Effector memory CD8-positive, alpha-beta T cell (primary cell): ENCODE measurements around the gene CRTC2.

ENCODE experiments used
- ATAC-seq: fragments of 150-1000 bp; cut with Tn5 transposase; replicated peaks from 2 replicates; pipeline ENCODE4 v1.10.0; 2021; ENCODE audit warnings: mild to moderate bottlenecking, moderate library complexity
- DNase-seq, 3 experiments: peaks; one replicate each; pipeline ENCODE4 v3.0.0; 2021
- H3K27ac Mint-ChIP-seq, 2 donors: one replicate each; pipeline ENCODE4 v1.8.0; 2022; ENCODE audit warnings: mild to moderate bottlenecking in 2 of 2, mixed read lengths in 2 of 2, moderate library complexity in 2 of 2
- H3K27me3 Mint-ChIP-seq, 2 donors: one replicate each; pipeline ENCODE4 v1.8.0; 2022; ENCODE audit warnings: mixed read lengths in 2 of 2
- H3K36me3 Mint-ChIP-seq: one replicate; pipeline ENCODE4 v1.8.0; 2022; ENCODE audit warnings: mild to moderate bottlenecking, moderate library complexity, mixed read lengths; ENCODE audit not compliant: insufficient read depth
- H3K4me1 Mint-ChIP-seq, 2 donors: one replicate each; pipeline ENCODE4 v1.8.0; 2022; ENCODE audit warnings: low read depth in 2 of 2, mixed read lengths in 2 of 2
- H3K4me3 Mint-ChIP-seq, 2 donors: one replicate each; pipeline ENCODE4 v1.8.0; 2022; ENCODE audit warnings: mild to moderate bottlenecking in 2 of 2, mixed read lengths in 2 of 2, moderate library complexity in 2 of 2
- H3K9me3 Mint-ChIP-seq, 2 donors: one replicate each; pipeline ENCODE4 v1.8.0; 2022; ENCODE audit warnings: mixed read lengths in 2 of 2

CRTC2 gene

DNA sequence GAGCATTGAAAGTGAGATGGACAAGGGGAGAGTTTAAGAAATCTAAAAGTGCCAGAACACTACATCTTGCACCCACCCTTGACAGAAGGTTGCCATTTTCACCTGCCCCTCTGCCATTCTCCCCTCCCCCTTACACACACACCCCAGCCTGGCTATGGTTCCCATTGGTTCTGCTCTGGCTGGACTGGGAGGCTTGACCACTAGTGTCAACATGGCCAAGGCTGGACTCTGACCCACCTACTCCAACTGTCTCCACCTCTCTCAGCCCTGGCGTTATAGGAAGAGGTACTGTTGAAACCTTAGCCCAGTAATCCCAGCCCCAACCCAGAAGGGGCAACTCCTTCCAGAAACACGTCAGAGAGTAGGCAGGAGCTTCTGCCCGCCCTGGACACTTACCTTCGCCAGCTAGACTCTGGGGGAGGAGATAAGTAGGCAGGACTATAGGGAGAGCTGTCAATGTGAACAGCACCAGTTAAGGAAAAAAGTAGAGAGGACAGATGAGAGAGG, 4.5 kb downstream of the CRTC2 start:
- DNase-seq (no peak), ATAC-seq (no peak)
- H3K4me3 Mint-ChIP-seq = no peak overlapping the region
- H3K36me3 Mint-ChIP-seq = peaks cover 49% of the 10 kb centered on the region
- peaks cover 34 to 39% of the 10 kb centered on the region in 2 donors for H3K4me1 Mint-ChIP-seq
- no peaks in the 10 kb centered on the region for H3K9me3 Mint-ChIP-seq
- peak overlapping the region; percentile 67 to 92 for H3K27ac Mint-ChIP-seq
- H3K27me3 Mint-ChIP-seq = no peaks in the 10 kb centered on the region

- H3K4me3 Mint-ChIP-seq = no peak overlapping the region
- H3K4me1 Mint-ChIP-seq = peaks cover 29 to 34% of the 10 kb centered on the region in 2 donors
- ATAC-seq (no peak), DNase-seq (no peak)
- H3K27ac Mint-ChIP-seq = peak overlapping the region in 1 of 2 donors; percentile 42
- H3K9me3 Mint-ChIP-seq = no peaks in the 10 kb centered on the region
- no peaks in the 10 kb centered on the region for H3K27me3 Mint-ChIP-seq
- peaks cover 59% of the 10 kb centered on the region for H3K36me3 Mint-ChIP-seq
Observed at GRCh38 chr1:153951801-153952200, 6.6 kb downstream of the CRTC2 start.

DNA sequence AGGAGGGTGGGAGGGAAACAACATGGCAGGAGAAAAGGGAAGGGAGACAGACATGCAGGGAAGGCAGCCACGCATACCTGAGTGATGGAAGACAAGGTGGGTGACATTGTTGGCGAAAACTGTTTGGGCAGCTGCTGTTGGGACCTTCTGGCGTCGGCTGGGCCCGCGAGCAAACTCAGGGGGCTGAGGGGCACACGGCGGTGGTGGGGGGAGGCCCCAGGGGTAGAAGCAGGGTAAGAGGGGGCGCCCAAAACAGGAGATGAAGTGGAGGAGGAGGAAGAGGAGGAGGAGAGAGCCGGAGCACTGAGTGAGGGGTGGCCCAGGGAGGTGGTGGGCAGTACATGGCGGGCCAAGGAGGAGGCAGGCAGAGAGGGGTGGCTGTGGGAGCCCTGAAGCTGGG, 7.2 kb downstream of the CRTC2 start:
- DNase-seq (no peak), ATAC-seq (no peak)
- Mint-ChIP-seq H3K27me3 (no peaks in the 10 kb centered on the region), H3K4me1 (peaks cover 25 to 30% of the 10 kb centered on the region in 2 donors), H3K36me3 (peaks cover 59% of the 10 kb centered on the region), H3K4me3 (no peak overlapping the region), H3K9me3 (no peaks in the 10 kb centered on the region), H3K27ac (peak overlapping the region in 1 of 2 donors; percentile 42)

DNA sequence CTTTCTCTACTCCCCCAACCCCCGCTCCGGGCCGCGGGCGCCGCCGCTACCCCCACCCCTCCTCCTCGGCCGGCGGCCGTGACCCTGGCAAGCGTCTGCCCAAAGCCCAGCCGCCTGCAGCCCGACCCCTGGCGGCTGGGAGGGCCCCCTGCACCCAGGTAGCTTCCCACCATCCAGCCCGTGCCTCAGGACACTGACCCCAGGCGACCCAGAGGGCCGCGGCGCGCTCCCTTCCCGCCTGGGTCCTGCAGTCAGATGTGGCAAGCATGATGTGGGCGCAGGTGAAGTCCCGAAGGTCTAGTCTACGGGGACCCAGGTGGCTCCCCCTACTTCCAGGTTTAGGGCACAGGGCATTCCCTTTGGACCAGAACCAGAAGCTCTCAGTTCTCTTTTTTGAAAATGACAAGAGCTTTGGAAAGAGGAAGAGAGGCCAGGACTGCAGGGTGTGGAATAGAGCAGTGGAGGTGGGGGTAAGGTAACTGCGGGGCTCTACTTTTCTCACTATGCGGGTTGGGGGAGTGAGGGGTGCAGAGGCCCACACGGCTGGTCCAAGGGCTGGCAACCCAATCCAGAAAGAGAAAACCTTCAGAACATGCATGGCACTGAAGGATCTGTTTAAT, 11.7 kb downstream of the CRTC2 start, which contains the start of gene DENND4B:
DENND4B (minus strand) TSS at position 97 of the 620 bp plus-strand sequence. CDS start 2,344 bp downstream, outside the sequence.
- DNase-seq (peak; percentile 65 to 69 (median 66)), ATAC-seq (peak; percentile 54)
- peaks cover 39 to 40% of the 10 kb centered on the region in 2 donors for H3K4me1 Mint-ChIP-seq
- H3K36me3 Mint-ChIP-seq = peaks cover 74% of the 10 kb centered on the region
- H3K9me3 Mint-ChIP-seq = no peaks in the 10 kb centered on the region
- peak within 1 kb of the TSS; percentile 93 to 94 for H3K4me3 Mint-ChIP-seq
- H3K27ac Mint-ChIP-seq = peak within 1 kb of the TSS; percentile 96 to 97
- H3K27me3 Mint-ChIP-seq = no peaks in the 10 kb centered on the region

DNA sequence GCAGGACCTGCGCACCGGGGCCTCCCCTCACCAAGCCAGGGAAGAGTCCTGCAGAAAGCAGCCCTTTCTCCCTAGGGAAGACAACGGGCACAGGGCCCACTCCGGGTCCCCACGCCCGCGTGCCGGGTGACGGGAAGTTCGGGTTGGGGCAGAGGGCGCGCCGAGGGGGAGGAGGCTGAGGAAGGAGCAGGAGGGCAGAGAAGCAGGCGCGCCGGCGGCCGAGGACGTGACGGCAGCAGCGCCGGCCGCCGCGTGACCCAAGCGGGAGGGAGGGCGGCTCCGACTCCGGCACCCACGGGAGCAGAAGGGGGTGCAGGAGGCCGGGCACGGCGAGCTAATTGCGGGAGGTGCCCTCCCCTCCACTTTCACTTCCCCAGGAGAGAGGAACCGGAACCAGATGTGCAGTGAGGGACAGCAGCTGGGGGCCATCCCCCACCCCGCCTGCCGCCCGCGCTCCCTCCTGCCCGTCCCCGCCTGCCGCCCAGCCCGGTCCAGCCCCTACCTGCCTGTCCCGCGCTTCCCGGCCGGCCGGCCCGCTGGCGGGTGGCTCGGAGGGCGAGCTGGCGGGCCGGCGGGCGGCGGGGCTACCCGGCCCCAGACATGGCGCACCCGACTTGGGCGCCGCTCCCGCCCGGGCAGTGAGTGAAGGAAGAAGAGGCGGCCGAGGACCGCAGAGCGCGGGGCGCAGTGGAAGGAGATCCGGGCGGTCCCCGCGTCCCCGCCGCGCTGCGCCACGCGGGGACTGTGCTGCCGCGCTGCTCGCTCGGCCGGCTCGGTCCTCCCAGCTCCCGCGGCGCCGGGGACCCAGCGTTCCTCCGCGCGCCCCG, 12.4 kb downstream of the CRTC2 start:
- Mint-ChIP-seq H3K36me3 (peaks cover 70% of the 10 kb centered on the region), H3K27ac (peak overlapping the region; percentile 96 to 97), H3K27me3 (no peaks in the 10 kb centered on the region), H3K9me3 (no peaks in the 10 kb centered on the region), H3K4me3 (peak overlapping the region; percentile 93 to 94), H3K4me1 (peaks cover 43 to 44% of the 10 kb centered on the region in 2 donors)
- DNase-seq (peak; percentile 72 to 75 (median 74)), ATAC-seq (peak; percentile 67)

GRCh38 chr1:153945131-153945794, 13.1 kb downstream of the CRTC2 start:
- Mint-ChIP-seq H3K4me3 (peak overlapping the region; percentile 93 to 94), H3K27ac (peak overlapping the region; percentile 96 to 97), H3K27me3 (no peaks in the 10 kb centered on the region), H3K36me3 (peaks cover 63% of the 10 kb centered on the region), H3K4me1 (peaks cover 45 to 46% of the 10 kb centered on the region in 2 donors), H3K9me3 (no peaks in the 10 kb centered on the region)
- ATAC-seq (peak; percentile 75), DNase-seq (peak; percentile 79 to 84 (median 83))

DNA sequence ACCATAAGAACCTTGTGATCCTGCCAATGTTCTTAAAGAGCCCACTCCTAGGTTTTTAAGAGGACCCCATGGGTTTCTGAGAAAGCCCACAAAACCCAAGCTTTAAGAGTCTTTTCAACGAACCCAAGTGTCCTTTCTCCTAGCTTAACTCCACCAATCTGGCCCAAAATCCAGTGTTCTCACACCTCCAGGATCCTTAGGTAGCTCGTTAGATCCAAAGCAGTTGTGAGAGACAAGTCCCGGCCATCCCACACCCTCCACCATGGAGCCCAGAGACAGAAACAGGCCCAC, 13.6 kb downstream of the CRTC2 start:
- no peaks in the 10 kb centered on the region for H3K27me3 Mint-ChIP-seq
- peaks cover 60% of the 10 kb centered on the region for H3K36me3 Mint-ChIP-seq
- H3K4me1 Mint-ChIP-seq = peaks cover 49 to 50% of the 10 kb centered on the region in 2 donors
- peak overlapping the region; percentile 93 to 94 for H3K4me3 Mint-ChIP-seq
- H3K9me3 Mint-ChIP-seq = no peaks in the 10 kb centered on the region
- ATAC-seq (no peak), DNase-seq (no peak)
- peak overlapping the region; percentile 96 to 97 for H3K27ac Mint-ChIP-seq

- H3K4me3 Mint-ChIP-seq = peak overlapping the region; percentile 93 to 94
- no peaks in the 10 kb centered on the region for H3K27me3 Mint-ChIP-seq
- peaks cover 55% of the 10 kb centered on the region in 2 donors for H3K4me1 Mint-ChIP-seq
- H3K9me3 Mint-ChIP-seq = no peaks in the 10 kb centered on the region
- DNase-seq = peak in 1 of 3 experiments; percentile 23
- ATAC-seq = no peak
- peaks cover 65% of the 10 kb centered on the region for H3K36me3 Mint-ChIP-seq
- H3K27ac Mint-ChIP-seq = peak overlapping the region; percentile 96 to 97
Observed at GRCh38 chr1:153944005-153944826, 14.2 kb downstream of the CRTC2 start.

- peak overlapping the region; percentile 84 to 96 for H3K27ac Mint-ChIP-seq
- H3K4me3 Mint-ChIP-seq = peak overlapping the region; percentile 93 to 94
- no peak for DNase-seq
- peaks cover 66% of the 10 kb centered on the region for H3K36me3 Mint-ChIP-seq
- peaks cover 54 to 57% of the 10 kb centered on the region in 2 donors for H3K4me1 Mint-ChIP-seq
- no peak for ATAC-seq
- H3K27me3 Mint-ChIP-seq = no peaks in the 10 kb centered on the region
- H3K9me3 Mint-ChIP-seq = no peaks in the 10 kb centered on the region
Observed at GRCh38 chr1:153942766-153943549, 15.5 kb downstream of the CRTC2 start.

GRCh38 chr1:153941826-153942725, 16.3 kb downstream of the CRTC2 start:
- Mint-ChIP-seq H3K36me3 (peaks cover 66% of the 10 kb centered on the region), H3K4me1 (peaks cover 56 to 59% of the 10 kb centered on the region in 2 donors), H3K27me3 (no peaks in the 10 kb centered on the region), H3K9me3 (no peaks in the 10 kb centered on the region), H3K4me3 (peak overlapping the region in 1 of 2 donors; percentile 93), H3K27ac (peak overlapping the region; percentile 84 to 96)
- ATAC-seq (no peak), DNase-seq (no peak)

GRCh38 chr1:153940756-153941155, 17.7 kb downstream of the CRTC2 start:
- Mint-ChIP-seq H3K36me3 (peaks cover 72% of the 10 kb centered on the region), H3K4me1 (peaks cover 55% of the 10 kb centered on the region in 2 donors)

More at GRCh38 chr1:153940756-153941155, 17.7 kb downstream of the CRTC2 start:
- Mint-ChIP-seq H3K27ac (peak overlapping the region in 1 of 2 donors; percentile 62), H3K27me3 (no peaks in the 10 kb centered on the region), H3K4me3 (no peak overlapping the region), H3K9me3 (no peaks in the 10 kb centered on the region)
- DNase-seq (no peak), ATAC-seq (no peak)
